HepG2 (cell line): ENCODE data around the gene SLC29A1. TPM values are rescaled to one million over a fixed set of nuclear protein-coding genes. Genes with fewer than 3 reads are reported as not detected.

Source experiments
- ASH2L ChIP-seq: fragments of 300-600, 200-600 bp; sonication (generic); IDR thresholded peaks from 2 replicates; pipeline ENCODE4 v1.7.0; 2017; ENCODE audit warnings: low read depth, mild to moderate bottlenecking, moderate library complexity, mixed read lengths, low read length; ENCODE audit not compliant: insufficient read length
- CBX2 ChIP-seq, 2 experiments: fragments of 200-600 bp in 1 of 2; sonication (generic); formaldehyde crosslinking in 1 of 2; IDR thresholded peaks; 2 replicates each; pipeline versions ENCODE4 v1.7.0 to v1.8.1; 2018 to 2022; ENCODE audit warnings: low read depth in 2 of 2, low read length in 1 of 2, mild to moderate bottlenecking in 1 of 2, missing genetic modification reagents in 1 of 2
- DMAP1 ChIP-seq: IDR thresholded peaks from 2 replicates; pipeline ENCODE4 v1.6.1; 2016
- DR1 ChIP-seq: sonication (generic); formaldehyde crosslinking; IDR thresholded peaks from 2 replicates; pipeline ENCODE4 v1.8.0; 2021; ENCODE audit warnings: mild to moderate bottlenecking, missing genetic modification reagents, inconsistent platforms
- ESRRA ChIP-seq: sonication (generic); formaldehyde crosslinking; IDR thresholded peaks from 2 replicates; pipeline ENCODE4 v1.5.1; 2020; ENCODE audit warnings: mild to moderate bottlenecking, low read depth, missing genetic modification reagents
- FOXK1 ChIP-seq: sonication (generic); formaldehyde crosslinking; IDR thresholded peaks from 2 replicates; pipeline ENCODE4 v1.4.0; 2020; ENCODE audit warnings: low read depth, missing genetic modification reagents, borderline replicate concordance
- GATAD1 ChIP-seq: IDR thresholded peaks from 2 replicates; pipeline ENCODE4 v1.6.1; 2016; ENCODE audit warnings: missing genetic modification reagents, missing compliant biosample characterization
- JUNB ChIP-seq: sonication (generic); formaldehyde crosslinking; IDR thresholded peaks from 2 replicates; pipeline ENCODE4 v1.8.0; 2022; ENCODE audit warnings: missing genetic modification reagents, mild to moderate bottlenecking, borderline replicate concordance
- MED13 ChIP-seq: sonication (generic); formaldehyde crosslinking; IDR thresholded peaks from 2 replicates; pipeline ENCODE4 v1.5.0; 2020; ENCODE audit warnings: missing genetic modification reagents
- POLR2G ChIP-seq: fragments of 200-400 bp; formaldehyde crosslinking; IDR thresholded peaks from 2 replicates; pipeline ENCODE4 v1.6.1; 2018; ENCODE audit warnings: mild to moderate bottlenecking, low read depth, low read length, moderate library complexity
- PTBP1 ChIP-seq: fragments of 200-400 bp; formaldehyde crosslinking; IDR thresholded peaks from 2 replicates; pipeline ENCODE4 v1.6.1; 2018; ENCODE audit warnings: low read length, low read depth; ENCODE audit not compliant: poor library complexity, severe bottlenecking
- RBFOX2 ChIP-seq: fragments of 200-400 bp; formaldehyde crosslinking; IDR thresholded peaks from 2 replicates; pipeline ENCODE4 v1.6.1; 2017; ENCODE audit warnings: low read depth, mild to moderate bottlenecking, low read length
- RXRA ChIP-seq: sonication (generic); formaldehyde crosslinking; IDR thresholded peaks from 2 replicates; pipeline ENCODE4 v1.5.1; 2020; ENCODE audit warnings: missing genetic modification reagents
- SIX1 ChIP-seq: sonication (generic); formaldehyde crosslinking; IDR thresholded peaks from 2 replicates; pipeline ENCODE4 v1.4.0; 2020; ENCODE audit warnings: missing genetic modification reagents, borderline replicate concordance
- SP4 ChIP-seq: sonication (generic); formaldehyde crosslinking; IDR thresholded peaks from 2 replicates; pipeline ENCODE4 v1.8.1; 2023; ENCODE audit warnings: mild to moderate bottlenecking, missing genetic modification reagents
- STAT5B ChIP-seq: sonication (generic); formaldehyde crosslinking; IDR thresholded peaks from 2 replicates; pipeline ENCODE4 v1.4.0; 2020; ENCODE audit warnings: missing genetic modification reagents
- ZBTB3 ChIP-seq: sonication (generic); formaldehyde crosslinking; IDR thresholded peaks from 2 replicates; pipeline ENCODE4 v1.4.0; 2020; ENCODE audit warnings: low read depth, mild to moderate bottlenecking, moderate library complexity, missing genetic modification reagents, borderline replicate concordance
- ZBTB7A ChIP-seq: sonication (generic); formaldehyde crosslinking; IDR thresholded peaks from 2 replicates; pipeline ENCODE4 v1.8.0; 2022; ENCODE audit warnings: mild to moderate bottlenecking, missing genetic modification reagents
- ZBTB8A ChIP-seq: sonication (generic); formaldehyde crosslinking; IDR thresholded peaks from 2 replicates; pipeline ENCODE4 v1.4.0; 2020; ENCODE audit warnings: mild to moderate bottlenecking, low read depth, missing genetic modification reagents, borderline replicate concordance
- ZKSCAN5 ChIP-seq: sonication (generic); formaldehyde crosslinking; IDR thresholded peaks from 2 replicates; pipeline ENCODE4 v1.5.1; 2020; ENCODE audit warnings: mild to moderate bottlenecking, missing genetic modification reagents
- ZNF30 ChIP-seq: sonication (generic); formaldehyde crosslinking; IDR thresholded peaks from 2 replicates; pipeline ENCODE4 v1.5.0; 2020; ENCODE audit warnings: mild to moderate bottlenecking, missing genetic modification reagents
- ZNF597 ChIP-seq: sonication (generic); formaldehyde crosslinking; IDR thresholded peaks from 2 replicates; pipeline ENCODE4 v1.5.0; 2020; ENCODE audit warnings: missing genetic modification reagents
- ZNF644 ChIP-seq: IDR thresholded peaks from 2 replicates; pipeline ENCODE4 v1.6.1; 2016; ENCODE audit warnings: low read depth
- ZNF7 ChIP-seq: IDR thresholded peaks from 2 replicates; pipeline ENCODE4 v1.6.1; 2016; ENCODE audit warnings: missing biosample characterization, missing genetic modification reagents
- ZNF713 ChIP-seq: sonication (generic); formaldehyde crosslinking; IDR thresholded peaks from 2 replicates; pipeline ENCODE4 v1.4.0; 2020; ENCODE audit warnings: mild to moderate bottlenecking, missing genetic modification reagents
- ZNF770 ChIP-seq: sonication (generic); formaldehyde crosslinking; IDR thresholded peaks from 2 replicates; pipeline ENCODE4 v1.5.0; 2020; ENCODE audit warnings: mild to moderate bottlenecking, missing genetic modification reagents
- ZNF850 ChIP-seq: sonication (generic); formaldehyde crosslinking; conservative IDR thresholded peaks from 2 replicates; pipeline ENCODE4 v1.9.0; 2021; ENCODE audit warnings: mild to moderate bottlenecking, missing genetic modification reagents
- polyA plus RNA-seq, 8 experiments: library from polyadenylated mRNA; depleted of rRNA in 3 of 8; stranded (reverse) in 7 of 8; unstranded in 1 of 8; fragments of >200 nt; fragmentation: Illumina TruSeq in 4 of 8; extraction: Trizol in 4 of 8; gene quantifications; 2 replicates each; pipeline versions ENCODE4 v1.2.1 to v1.2.3, GENCODE V29; 2011 to 2016; ENCODE audit warnings: low read depth in 4 of 8, missing spikeins in 1 of 8, mixed read lengths in 1 of 8; ENCODE audit not compliant: insufficient read depth in 1 of 8
- total RNA-seq, 5 experiments: library from RNA; depleted of rRNA; stranded (reverse); fragments of >200 nt; fragmentation: Illumina TruSeq; extraction: Trizol; gene quantifications; 2 replicates each; pipeline ENCODE4 v1.2.3, GENCODE V29; 2016; ENCODE audit warnings: low read depth in 1 of 5
- TF ChIP-seq, protein P1 (sequence below): sonication (generic); formaldehyde crosslinking; conservative IDR thresholded peaks from 2 replicates; pipeline ENCODE4 v1.5.0; 2020; ENCODE audit warnings: missing genetic modification reagents

SLC29A1 gene
- total and polyA plus RNA-seq, 2 of the 13 experiments (the other 11 are each of a cell fraction or from before 2014, with no cell fraction given) = 43.2 to 106 TPM

DNA sequence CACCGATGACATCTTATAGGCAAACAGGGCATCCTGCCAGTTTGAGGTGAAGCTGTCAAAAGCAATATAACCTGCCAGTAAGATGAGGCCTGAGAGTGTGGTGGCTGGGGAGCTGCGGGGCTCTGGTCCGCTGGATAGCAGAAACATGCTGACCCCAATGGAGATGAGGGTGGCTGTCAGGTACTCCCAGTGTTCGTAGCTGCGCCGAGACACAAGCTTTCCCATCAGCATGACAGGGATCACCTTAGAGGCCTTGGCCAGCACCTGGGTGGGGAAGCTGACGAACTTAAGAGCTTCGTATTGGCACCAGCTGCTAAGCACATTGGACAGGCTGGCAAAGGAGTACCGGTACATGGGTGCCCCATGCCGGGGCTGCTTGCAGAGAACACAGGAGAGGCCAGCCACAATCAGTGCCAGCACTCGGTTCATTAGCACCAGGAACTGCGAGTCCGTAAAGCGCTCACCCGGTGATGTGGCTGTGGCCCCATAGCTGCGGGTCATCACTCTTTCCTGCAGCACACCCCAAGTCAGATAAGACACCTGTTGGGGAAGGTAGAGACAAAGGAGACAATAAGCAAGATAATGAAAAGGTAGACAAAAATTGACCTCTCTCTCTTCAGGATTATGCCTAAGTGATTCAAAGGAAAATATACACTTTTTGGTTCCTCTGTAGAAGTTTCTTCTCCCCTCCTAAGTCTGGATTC lies 31.9 kb downstream of the SLC29A1 start (continued):
- TF ChIP-seq, protein P1, sequence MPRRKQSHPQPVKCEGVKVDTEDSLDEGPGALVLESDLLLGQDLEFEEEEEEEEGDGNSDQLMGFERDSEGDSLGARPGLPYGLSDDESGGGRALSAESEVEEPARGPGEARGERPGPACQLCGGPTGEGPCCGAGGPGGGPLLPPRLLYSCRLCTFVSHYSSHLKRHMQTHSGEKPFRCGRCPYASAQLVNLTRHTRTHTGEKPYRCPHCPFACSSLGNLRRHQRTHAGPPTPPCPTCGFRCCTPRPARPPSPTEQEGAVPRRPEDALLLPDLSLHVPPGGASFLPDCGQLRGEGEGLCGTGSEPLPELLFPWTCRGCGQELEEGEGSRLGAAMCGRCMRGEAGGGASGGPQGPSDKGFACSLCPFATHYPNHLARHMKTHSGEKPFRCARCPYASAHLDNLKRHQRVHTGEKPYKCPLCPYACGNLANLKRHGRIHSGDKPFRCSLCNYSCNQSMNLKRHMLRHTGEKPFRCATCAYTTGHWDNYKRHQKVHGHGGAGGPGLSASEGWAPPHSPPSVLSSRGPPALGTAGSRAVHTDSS (CRISPR knock-in tag) = no peak
- TF ChIP-seq PTBP1 = no peak
- TF ChIP-seq ZBTB7A = no peak
- no peak for TF ChIP-seq CBX2 (IDR thresholded peaks at IDR 0.05; ENCODE audit: low read depth, low read length)
- TF ChIP-seq CBX2 (CRISPR knock-in tag; IDR thresholded peaks at IDR 0.05; ENCODE audit: low read depth) = no peak
- TF ChIP-seq ESRRA (CRISPR knock-in tag) = no peak
- TF ChIP-seq ZNF644 (CRISPR knock-in tag) = no peak
- TF ChIP-seq ZKSCAN5 (CRISPR knock-in tag) = no peak
- no peak for TF ChIP-seq ZBTB3 (CRISPR knock-in tag)
- TF ChIP-seq ZBTB8A (CRISPR knock-in tag) = no peak
- TF ChIP-seq RBFOX2 = peak; percentile 19
- 0 out of 2 replicates have a peak, but pooled peaks have one; percentile 10 for TF ChIP-seq JUNB (CRISPR knock-in tag)
- no peak for TF ChIP-seq ZNF30 (CRISPR knock-in tag)
- TF ChIP-seq SP4 (CRISPR knock-in tag) = no peak
- TF ChIP-seq SIX1 (CRISPR knock-in tag) = no peak
- TF ChIP-seq ZNF713 (CRISPR knock-in tag) = no peak
- no peak for TF ChIP-seq ZNF7
- TF ChIP-seq MED13 (CRISPR knock-in tag) = no peak
- no peak for TF ChIP-seq STAT5B (CRISPR knock-in tag)
- TF ChIP-seq DMAP1 (CRISPR knock-in tag) = no peak
- no peak for TF ChIP-seq ASH2L
- TF ChIP-seq ZNF597 (CRISPR knock-in tag) = no peak
- TF ChIP-seq FOXK1 (CRISPR knock-in tag) = no peak
- no peak for TF ChIP-seq RXRA (CRISPR knock-in tag)
- TF ChIP-seq DR1 (CRISPR knock-in tag) = no peak
- no peak for TF ChIP-seq ZNF770 (CRISPR knock-in tag)
- peak; percentile 22; the same call in 1 of the 2 replicates for TF ChIP-seq POLR2G
- TF ChIP-seq GATAD1 (CRISPR knock-in tag) = no peak
- no peak for TF ChIP-seq ZNF850 (CRISPR knock-in tag)
